Activated CD4-positive, alpha-beta T cell treated with anti-CD3 and anti-CD28 coated beads, Interleukin-2, Interleukin-4, amounts not matched to agents 100 ng/mL and 50 ng/mL, durations not matched to agents 16 hours and 8 hours (primary cell): ENCODE results near the gene FOXA1.
"Not testable (repeated sequence)": the region's sequence is repeated elsewhere in the genome, so short reads cannot be mapped to it uniquely, and the experiment has no call there.

ENCODE experiments used
- DNase-seq: peaks from one replicate; pipeline ENCODE4 v3.0.0-alpha.2; 2020; ENCODE audit warnings: low spot score

FOXA1 gene

DNA sequence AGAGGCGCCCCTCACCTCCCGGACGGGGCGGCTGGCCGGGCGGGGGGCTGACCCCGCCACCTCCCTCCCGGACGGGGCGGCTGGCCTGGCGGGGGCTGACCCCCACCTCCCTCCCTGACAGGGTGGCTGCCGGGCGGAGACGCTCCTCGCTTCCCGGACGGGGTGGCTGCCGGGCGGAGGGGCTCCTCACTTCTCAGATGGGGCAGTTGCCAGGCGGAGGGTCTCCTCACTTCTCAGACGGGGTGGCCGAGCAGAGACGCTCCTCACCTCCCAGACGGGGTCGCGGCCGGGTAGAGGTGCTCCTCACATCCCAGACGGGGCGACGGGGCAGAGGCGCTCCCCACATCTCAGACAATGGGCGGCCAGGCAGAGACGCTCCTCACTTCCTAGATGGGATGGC, 39.5 kb downstream of the FOXA1 start:
- not testable (repeated sequence) for DNase-seq

DNA sequence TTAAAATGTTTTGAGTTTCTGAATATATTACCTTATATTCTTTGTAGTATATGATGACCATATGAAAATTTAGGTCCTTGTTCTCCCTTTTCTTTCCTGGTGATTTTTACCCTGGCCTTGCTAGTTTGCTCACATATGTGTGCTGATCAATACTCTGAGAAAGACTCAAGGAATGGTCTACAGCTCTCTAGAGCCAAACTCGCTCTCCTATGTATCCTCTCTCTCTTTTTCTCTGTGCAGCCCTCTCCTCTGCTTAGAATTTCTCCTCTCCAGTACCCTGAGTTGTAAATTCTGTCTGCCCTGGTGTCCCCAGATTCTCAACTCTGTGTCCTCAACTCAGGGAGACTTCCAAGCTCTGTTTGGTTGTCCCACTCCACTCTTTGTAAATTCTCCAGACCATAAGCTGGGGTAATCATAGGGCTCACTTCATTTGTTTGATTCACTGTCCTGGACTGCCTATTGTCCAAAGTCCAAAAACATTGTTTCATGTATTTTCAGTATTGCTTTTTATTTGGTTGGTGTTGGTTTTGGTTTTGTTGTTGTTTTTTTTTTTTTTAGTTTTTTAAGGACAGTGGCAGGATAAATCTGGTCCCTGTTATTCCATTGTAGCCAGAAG, 41.0 kb downstream of the FOXA1 start:
- no peak for DNase-seq

DNA sequence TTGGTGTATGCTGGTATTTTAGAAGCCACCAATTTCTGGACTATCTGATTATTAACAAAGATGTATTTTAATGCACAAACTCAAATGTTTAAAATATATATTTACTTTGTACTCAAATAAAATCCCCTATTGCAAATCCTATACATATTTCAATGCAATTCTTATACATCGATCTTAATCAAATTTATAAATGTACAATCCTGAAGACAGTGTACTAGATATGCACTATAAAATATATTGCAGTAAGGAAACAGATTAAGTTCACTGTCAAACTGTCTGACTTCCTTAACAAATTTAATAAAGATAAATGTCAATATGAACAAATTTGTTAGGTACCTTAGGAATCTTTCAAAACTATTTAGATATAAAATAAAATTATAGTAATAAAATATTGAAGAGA, 43.9 kb downstream of the FOXA1 start:
- DNase-seq: no peak

DNA sequence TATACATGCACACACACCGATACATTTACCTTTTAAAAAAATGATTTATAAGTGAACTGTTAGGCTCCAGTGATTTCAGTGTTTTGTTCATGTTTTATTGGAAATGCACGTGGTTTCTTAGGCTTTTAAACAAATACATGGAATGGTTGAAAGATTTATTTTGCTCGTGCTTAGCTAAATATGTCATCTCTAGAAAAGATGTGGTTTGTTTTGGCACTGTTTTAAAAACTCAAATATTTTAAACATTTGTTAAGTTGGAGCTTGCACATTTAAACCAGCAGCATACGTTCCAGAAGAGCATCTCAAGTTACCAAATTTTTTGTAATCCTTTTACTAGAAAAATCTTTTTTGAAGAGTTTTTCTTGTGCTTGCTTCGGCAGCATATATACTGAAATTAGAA, 44.5 kb downstream of the FOXA1 start:
- no peak for DNase-seq

DNA sequence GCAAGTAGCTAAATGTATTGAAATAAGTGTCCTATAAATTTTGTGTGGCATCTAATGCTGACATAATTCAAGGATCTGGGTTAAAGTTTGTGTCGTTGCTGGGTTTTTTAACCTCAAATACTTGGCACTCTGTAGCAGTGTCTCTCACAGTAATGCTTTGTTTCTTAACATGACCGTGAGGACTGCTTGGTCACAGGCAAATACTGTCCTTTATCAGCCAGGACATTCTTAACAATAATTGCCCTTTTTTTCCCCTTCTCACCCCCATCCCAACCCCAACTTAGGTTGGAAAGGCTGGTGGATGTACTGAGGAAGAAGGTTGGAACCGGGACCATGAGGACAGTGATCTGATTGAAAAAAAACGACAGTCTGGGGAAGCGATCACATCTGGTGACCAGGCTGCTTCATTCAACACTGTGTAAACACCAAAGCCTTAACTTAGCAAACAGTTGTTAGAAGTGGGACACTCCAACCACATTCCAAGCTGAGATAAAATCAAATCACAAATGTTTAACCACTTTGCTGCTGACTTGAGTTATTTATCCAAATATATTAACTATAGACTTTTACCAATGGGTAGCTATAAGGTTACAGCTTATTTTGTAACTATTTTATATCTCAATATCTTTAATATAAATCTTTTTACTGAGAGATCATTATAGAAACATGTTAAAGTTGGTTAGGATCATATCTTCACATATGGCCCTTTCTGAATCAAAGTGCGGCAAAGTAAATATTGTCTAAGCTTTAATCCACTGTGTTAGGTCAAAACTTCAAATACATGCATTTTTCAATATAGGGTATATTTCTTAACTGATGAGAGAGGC, 48.2 kb downstream of the FOXA1 start:
- no peak for DNase-seq

DNA sequence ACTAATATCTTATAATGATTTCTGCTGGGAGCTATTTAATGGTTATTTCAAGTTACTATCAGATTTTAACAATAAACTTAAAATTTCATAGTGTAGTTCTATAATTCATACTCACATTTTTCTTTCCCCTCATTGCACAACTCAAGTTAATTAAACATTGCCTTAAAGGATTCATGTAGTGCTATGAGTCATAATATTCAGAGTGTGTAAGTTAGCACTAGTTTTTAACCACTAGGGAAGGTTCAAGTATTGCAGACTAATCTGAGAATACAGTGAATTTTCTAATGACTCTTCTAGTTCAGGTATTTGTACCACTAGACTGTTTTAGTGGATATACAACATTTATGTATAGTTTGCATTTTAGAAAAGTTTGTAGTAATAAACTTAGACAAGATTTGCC, 49.9 kb downstream of the FOXA1 start:
- DNase-seq: no peak

DNA sequence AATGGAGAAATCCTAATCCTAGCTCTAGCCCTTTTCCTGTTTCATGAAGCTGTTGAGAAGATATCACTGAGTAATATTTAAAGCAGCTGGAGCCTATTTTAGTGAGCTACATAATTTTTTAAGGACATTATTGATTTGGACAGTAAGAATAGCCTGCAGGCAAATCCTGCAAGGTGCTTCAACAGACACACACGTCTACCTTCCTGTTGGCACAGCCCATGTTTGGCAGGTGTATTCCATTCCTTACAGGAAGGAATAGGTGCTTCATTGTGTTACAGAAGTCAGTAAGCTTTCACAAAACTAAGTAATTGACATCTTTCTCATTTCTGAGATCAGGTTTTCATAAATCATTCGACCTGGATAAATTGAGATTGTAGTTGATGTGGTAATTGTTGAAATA, 50.6 kb downstream of the FOXA1 start:
- no peak for DNase-seq

DNA sequence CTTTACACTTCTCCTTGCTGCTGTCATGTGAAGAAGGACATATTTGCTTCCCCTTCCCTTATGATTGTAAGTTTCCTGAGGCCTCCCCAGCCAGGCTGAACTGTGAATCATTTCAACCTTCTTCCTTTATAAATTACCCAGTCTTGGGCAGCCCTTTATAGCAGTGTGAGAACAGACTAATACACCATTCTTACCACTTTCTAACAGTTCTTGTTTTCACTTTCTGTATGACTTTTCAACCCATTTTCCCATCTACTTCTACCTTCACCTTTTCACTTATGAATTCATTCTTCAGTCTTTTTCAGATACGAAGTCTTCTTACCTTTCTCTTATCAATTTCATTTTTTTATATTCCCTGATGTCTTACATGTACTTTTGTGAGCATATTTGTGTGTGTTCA, 55.1 kb downstream of the FOXA1 start:
- DNase-seq: no peak
